LNCaP clone FGC (cell line): ENCODE data around the gene SLC19A1.
A peak's percentile ranks its signal among the peaks of the same experiment; 100 is the strongest.

Source experiments
- DNase-seq: peaks from one replicate; pipeline ENCODE4 v3.0.0-alpha.2; 2011; ENCODE audit warnings: low read depth
- H3K4me3 ChIP-seq: 2 replicates; pipeline ENCODE4 v1.5.1; 2011; ENCODE audit warnings: mild to moderate bottlenecking, low read depth, low read length, control low read depth
- CTCF ChIP-seq: IDR thresholded peaks from 2 replicates; pipeline ENCODE4 v1.5.1; 2012; ENCODE audit warnings: mild to moderate bottlenecking; ENCODE audit not compliant: control insufficient read depth, insufficient read depth; ENCODE audit errors: extremely low read depth

Gene SLC19A1

GRCh38 chr21:45557616-45558043 is 15.4 kb upstream of the SLC19A1 start:
- DNase-seq = no peak
- H3K4me3 ChIP-seq = no peak overlapping the region
- no peak for TF ChIP-seq CTCF

DNA sequence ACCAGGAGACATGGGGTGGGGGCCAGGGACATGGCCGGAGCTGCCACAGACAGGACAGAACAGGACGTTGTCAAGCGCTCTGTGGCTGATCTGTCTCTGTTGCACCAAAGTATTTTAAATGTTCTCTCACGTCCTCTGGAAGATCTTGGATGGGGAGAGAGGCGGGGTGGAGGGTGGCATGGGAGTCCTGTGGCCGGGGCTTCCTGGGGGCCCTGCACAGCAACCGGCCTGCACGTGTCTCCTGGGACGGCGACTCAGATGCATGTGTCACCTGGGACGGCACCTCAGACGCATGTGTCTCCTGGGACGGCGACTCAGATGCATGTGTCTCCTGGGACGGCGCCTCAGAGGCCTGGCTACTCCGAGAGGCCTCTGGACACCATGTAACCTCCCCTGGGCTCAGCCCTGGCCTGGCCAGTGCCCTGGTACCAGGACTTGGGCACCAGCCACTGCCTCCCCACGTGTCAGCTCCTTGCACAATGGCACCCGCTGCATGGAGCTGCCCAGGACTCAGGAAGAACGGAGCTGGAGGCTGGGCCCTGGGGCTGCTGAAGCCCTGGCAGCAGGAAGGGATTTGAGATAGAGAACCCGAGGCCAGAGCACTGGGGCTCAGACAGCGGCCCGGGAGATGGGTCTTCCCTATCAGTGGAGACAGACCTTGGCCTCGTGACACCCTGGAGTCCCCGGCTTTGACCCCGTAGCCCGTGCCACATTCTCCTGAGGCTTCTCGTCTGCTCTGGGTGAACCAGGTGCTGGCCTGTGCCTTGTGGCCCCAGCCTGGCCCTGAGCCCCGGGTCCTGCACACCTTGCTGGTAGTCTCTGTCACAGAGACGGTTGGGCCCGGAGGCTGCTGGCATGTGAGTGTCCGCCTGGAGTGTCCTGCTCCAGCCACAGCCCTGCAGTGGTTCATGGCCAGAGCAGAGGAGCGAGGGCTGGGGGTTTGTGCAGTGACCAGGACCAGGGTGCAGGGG is 14.7 kb upstream of the SLC19A1 start:
- no peak for DNase-seq
- TF ChIP-seq CTCF = no peak
- H3K4me3 ChIP-seq = peak overlapping the region; percentile 54; the same call in 1 of the 2 replicates

- no peak for DNase-seq
- H3K4me3 ChIP-seq = peak overlapping the region; percentile 54
- no peak for TF ChIP-seq CTCF
Measured at GRCh38 chr21:45556302-45556644, 14.0 kb upstream of the SLC19A1 start.

DNA sequence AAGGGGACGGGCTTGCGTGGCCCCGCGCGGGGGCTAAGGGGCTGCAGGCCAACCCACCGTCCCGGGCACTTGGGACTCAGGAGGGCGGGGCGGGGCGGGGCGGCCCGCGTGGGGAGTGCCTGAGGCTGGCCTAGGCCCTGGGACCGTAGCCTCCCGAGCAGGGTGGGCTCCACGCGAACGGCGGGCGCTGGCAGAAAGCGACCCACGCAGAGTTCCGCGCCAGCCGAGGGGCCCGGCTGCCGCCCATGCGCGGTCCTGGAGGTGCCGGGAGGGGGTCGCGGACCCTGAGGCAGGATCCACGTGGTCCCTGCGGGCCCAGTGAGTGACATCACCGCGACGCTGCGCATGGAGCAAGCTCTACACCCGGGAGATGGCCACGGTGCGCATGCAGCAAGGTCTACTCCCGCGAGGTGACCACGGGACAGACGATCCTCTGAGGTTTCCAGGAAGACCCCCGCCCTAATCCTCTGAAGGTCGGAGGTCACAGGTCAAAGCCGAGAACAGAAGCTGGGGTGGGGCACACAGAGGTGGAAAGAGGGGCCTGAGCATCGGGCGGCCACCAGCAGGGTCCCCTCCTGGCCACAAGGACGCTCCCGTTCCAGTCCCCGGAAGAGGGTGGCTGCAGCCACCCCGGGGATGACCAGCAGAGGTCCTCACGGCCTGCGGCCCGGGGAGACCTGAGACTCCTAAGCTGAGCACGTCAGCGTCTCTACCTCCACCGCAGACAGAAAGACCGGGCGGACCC is 13.5 kb upstream of the SLC19A1 start:
- peak; percentile 76 for DNase-seq
- peak overlapping the region; percentile 54 for H3K4me3 ChIP-seq
- peak; percentile 74 for TF ChIP-seq CTCF

- H3K4me3 ChIP-seq = peak overlapping the region; percentile 54
- DNase-seq = no peak
- TF ChIP-seq CTCF = no peak
Measured at GRCh38 chr21:45555251-45555556, 13.0 kb upstream of the SLC19A1 start.

DNA sequence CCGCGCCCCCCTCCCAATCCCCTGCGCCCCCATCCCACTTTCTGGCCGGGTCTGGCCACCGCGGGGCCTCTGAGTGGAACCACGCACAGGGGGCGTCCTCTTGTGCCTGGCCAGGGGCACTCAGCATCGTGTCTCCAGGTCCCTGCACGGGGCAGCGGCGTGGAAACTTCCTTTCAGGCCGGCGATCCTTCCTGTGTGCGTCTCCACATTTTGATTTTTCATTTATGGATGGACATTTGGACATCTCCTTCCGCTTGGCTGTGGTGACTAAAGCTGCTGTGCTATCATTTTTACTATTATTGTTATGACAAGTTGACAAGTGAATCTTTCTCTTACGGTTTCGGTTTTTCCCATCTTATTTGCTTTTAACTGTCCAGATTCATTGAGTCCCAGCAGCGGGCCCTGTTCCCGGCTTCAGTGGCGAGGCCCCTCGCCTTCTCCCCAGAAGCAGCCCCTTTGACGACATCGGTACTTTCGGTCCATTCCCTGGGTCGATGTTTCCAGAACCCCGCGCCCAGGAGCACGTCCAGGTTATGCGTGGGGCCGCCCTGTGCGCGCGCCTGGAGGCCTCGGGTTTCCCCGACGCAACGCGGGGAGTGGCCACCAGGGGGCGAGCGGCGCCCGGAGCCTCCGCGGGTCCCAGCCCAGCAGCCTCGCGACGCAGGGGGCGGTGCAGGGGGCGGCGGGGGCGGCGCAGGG is 12.4 kb upstream of the SLC19A1 start:
- peak overlapping the region; percentile 48 for H3K4me3 ChIP-seq
- no peak for DNase-seq
- TF ChIP-seq CTCF = peak; percentile 88
